ENCODE results near the gene CETP.

Gene CETP

DNA sequence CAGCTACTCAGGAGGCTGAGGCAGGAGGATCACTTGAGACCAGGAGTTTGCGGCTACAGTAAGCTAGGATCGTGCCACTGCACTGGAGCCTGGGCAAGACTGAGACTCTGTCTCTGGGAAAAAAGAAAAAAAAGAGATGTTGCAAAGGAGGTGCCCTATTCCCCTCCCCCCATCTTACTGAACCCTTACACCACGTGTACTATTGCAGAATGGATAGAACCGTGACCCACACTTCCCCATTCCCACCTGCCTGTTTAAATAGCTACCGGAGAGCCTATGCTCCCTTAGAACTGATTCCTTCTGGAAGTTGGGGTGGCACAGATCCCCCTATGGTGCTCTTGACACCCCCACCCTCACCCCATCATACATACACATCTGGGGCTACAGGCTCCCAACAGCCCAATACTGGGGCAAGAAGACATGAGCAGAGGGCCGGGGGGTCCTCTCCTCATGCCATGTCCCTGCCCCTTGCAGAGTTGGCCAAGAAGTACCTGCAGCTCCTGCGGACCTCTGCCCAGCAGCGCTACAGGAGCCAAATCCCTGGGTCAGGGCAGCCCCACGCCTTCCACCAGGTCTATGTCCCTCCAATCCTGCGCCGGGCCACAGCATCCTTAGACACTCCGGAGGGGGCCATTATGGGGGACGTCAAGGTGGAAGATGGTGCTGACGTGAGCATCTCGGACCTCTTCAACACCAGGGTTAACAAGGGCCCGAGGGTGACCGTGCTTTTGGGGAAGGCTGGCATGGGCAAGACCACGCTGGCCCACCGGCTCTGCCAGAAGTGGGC lies 63.3 kb downstream of the CETP start:
- DNase-seq, result no peak

DNA sequence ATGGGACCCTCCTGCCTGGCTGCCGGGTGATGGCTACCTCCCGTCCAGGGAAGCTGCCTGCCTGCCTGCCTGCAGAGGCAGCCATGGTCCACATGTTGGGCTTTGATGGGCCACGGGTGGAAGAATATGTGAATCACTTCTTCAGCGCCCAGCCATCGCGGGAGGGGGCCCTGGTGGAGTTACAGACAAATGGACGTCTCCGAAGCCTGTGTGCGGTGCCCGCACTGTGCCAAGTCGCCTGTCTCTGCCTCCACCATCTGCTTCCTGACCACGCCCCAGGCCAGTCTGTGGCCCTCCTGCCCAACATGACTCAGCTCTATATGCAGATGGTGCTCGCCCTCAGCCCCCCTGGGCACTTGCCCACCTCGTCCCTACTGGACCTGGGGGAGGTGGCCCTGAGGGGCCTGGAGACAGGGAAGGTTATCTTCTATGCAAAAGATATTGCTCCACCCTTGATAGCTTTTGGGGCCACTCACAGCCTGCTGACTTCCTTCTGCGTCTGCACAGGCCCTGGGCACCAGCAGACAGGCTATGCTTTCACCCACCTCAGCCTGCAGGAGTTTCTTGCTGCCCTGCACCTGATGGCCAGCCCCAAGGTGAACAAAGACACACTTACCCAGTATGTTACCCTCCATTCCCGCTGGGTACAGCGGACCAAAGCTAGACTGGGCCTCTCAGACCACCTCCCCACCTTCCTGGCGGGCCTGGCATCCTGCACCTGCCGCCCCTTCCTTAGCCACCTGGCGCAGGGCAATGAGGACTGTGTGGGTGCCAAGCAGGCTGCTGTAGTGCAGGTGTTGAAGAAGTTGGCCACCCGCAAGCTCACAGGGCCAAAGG lies 64.4 kb downstream of the CETP start:
- no peak for DNase-seq

DNA sequence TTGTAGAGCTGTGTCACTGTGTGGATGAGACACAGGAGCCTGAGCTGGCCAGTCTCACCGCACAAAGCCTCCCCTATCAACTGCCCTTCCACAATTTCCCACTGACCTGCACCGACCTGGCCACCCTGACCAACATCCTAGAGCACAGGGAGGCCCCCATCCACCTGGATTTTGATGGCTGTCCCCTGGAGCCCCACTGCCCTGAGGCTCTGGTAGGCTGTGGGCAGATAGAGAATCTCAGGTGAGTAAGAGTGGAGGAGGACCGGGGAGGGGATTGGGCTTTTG lies 65.0 kb downstream of the CETP start:
- DNase-seq, result no peak

DNA sequence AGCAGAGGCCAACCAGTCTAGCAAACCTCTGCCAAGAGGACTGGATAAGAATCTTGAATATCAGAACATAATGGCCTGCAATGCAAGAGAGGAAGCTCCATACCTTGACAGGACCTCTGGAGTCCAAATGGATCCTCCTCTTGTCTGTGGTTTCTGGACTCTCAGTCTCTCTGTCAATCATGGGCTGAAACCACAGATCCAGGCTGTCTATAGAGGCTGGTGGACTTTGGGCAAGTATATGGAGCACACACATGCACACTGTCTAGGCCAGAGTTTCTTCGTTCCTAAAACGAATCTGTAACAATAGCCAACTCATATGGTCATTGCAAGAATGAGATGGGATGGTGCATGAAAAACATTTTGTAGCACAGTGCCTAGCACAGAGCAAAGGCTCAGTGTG lies 65.3 kb downstream of the CETP start:
- DNase-seq, result no peak

DNA sequence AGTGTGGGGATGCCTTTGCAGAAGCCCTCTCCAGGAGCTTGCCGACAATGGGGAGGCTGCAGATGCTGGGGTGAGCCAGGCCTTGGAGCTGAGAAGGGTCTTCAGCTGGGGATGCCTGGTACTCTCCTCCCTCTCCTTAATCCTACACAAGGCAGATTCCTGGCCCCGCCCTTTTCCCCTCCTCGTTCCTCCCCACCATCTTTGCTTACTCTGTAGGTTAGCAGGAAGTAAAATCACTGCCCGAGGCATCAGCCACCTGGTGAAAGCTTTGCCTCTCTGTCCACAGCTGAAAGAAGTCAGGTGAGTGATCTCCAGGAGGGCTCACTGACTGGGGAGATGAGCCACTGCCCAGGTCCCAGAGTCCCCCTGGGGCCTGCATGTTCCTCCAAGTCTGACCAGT lies 66.3 kb downstream of the CETP start:
- no peak for DNase-seq

DNA sequence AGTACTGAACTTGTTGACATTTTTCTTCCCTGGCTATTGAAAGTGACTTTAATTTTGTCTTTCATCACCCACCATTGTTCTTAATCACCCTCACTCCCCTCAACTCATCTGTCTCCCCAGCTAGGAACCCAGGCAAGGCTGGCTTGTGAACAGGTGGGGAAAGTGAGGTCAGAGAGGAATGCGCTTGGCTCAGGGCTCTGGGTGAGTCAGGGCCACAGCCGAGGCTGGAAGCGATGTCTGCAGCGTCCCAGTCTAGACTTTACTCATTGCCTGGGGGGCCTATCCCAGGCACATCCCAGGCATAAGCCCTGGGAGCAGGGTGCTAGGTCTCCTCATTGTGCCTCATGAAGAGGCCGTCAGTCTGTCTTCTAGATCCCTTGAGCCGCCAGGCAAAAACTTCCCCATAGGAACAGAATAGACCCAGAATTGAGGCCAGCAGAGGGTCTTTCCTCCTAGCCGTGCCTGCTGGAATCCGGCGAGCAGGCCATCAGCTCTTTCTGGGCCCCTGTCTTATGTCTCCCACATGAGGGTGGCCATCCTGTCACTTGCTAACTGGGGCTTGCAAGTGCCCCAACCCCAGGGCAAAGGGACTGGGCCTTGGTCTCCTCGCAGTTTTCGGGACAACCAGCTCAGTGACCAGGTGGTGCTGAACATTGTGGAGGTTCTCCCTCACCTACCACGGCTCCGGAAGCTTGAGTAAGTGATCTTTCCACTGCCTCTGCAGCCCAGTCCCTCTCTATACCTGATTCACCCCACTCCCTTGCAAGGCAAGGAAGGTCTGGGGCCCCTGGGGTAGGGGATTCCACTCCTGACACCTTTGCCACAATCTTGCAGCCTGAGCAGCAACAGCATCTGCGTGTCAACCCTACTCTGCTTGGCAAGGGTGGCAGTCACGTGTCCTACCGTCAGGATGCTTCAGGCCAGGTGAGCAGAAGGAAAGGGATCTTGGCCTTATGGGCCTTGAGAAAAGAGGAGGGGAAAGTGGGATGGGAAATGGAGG lies 67.7 kb downstream of the CETP start:
- no peak for DNase-seq

DNA sequence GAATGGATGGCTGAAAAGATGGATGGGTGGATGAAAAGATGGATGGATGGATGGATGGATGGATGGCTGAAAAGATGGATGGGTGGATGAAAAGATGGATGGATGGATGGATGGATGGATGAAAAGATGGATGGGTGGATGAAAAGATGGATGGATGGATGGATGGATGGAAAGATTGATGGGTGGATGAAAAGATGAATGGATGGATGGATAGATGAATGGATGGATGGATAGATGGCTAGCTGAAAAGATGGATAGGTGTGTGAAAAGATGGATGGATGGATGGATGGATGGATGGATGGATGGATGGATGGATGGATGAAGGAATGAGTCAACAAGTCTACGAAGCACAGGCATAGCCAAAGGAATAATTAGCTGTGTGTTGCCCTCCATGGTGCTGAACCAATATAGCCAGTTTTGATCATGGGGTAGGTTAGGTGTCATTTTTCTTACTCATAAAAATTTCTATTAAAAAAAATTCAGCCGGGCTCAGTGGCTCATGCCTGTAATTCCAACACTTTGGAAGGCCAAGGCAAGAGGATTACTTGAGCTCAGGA lies 68.7 kb downstream of the CETP start:
- DNase-seq, result no peak

DNA sequence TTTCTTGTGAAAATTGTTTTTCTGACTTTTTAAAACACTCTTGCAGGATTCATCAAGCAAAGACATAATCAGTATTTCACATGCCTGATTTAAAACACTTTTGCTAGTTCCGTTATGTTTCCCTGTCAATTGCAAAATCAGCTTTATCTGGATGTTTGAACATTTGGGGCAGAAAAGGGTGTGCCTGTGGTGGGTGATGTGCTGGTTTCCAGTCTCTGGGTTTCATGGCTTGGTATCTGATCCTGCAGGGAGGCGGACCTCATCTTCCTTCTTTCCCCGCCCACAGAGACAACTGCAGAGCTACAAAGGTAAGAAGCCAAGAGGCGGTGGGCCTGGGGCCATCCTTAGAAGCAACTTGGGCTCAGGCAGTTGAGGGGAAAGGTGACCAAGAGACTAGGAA lies 69.4 kb downstream of the CETP start:
- DNase-seq, result no peak

DNA sequence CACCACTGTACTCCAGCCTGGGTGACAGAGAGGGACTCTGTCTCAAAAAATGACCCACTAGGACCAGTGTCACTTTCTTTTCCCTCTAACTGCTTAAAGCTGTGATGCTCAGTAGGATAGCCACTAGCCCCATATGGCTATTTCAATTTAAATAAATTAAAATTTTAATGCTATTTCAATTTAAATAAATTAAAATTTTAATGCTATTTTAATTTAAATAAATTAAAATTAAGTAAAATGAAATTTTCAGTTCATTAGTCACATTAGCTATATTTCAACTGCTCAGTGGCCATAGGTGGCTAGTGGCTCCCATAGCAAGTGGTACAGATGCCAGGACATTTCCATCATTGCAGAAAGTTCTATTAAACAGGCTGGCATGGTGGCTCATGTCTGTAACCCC lies 70.6 kb downstream of the CETP start:
- DNase-seq, result no peak

DNA sequence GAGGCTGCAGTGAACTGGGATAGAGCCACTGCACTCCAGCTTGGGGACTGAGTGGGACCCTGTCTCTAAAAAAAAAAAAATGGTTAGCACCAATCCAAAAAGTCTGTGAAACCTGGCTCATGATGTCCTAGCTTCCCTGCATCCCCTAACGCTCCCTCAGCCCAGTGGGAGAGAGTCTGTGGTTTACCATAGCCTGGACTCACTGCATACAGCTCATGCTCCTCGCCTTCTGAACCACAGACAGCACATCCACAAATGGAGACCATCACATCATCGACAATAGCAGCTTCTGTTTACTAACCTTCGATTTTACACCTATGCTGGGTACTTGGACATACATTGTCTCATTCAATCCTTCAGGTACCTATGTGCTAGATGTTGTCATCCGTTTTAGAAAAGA lies 71.2 kb downstream of the CETP start:
- DNase-seq, result no peak
